H7 (cell line): Measurements from ENCODE around the gene TTC33. TPM values are rescaled to one million over a fixed set of nuclear protein-coding genes. Genes with fewer than 3 reads are reported as not detected.
"Not testable (repeated sequence)": the region's sequence is repeated elsewhere in the genome, so short reads cannot be mapped to it uniquely, and the experiment has no call there.

Source experiments
- DNase-seq: peaks from one replicate; pipeline ENCODE4 v3.0.0; 2012
- H3K27me3 ChIP-seq: 2 replicates; pipeline ENCODE4 v1.6.0; 2011; ENCODE audit warnings: mild to moderate bottlenecking, low read length; ENCODE audit not compliant: control insufficient read depth, insufficient read depth
- H3K36me3 ChIP-seq: replicated peaks from 2 replicates; pipeline ENCODE4 v1.5.1; 2011; ENCODE audit warnings: low read length; ENCODE audit not compliant: control insufficient read depth, insufficient read depth
- H3K4me3 ChIP-seq: 2 replicates; pipeline ENCODE4 v1.5.1; 2011; ENCODE audit warnings: low read depth, mild to moderate bottlenecking, control low read depth, low read length, moderate library complexity; ENCODE audit not compliant: insufficient read depth
- total RNA-seq: library from RNA; depleted of rRNA; stranded (reverse); fragments of >200 nt; shearing (Covaris generic); gene quantifications from 2 replicates; pipeline ENCODE4 v1.2.3, GENCODE V29; 2014; rRNA removed

Gene TTC33
- 7.8 and 8.1 TPM in 2 replicates for total RNA-seq

GRCh38 chr5:40755407-40756365 lies at the start of gene TTC33:
Gene TTC33, minus strand, starts transcription at chr5:40755961. Its CDS starts 8,943 bp downstream, at chr5:40747018.
- Histone ChIP-seq H3K36me3 (no peaks in the 10 kb centered on the region), H3K27me3 (no peaks in the 10 kb centered on the region), H3K4me3 (peak within 1 kb of the TSS; percentile 66)
- DNase-seq: peak; percentile 93

- DNase-seq: no peak
- H3K27me3 ChIP-seq: no peaks in the 10 kb centered on the region
- H3K4me3 ChIP-seq: no peak overlapping the region
- H3K36me3 ChIP-seq: no peaks in the 10 kb centered on the region
These were observed 46.2 kb upstream of the TTC33 start for GRCh38 chr5:40801771-40802562.

- H3K27me3 ChIP-seq: no peaks in the 10 kb centered on the region
- peak overlapping the region; percentile 18; the same call in 1 of the 2 replicates for H3K4me3 ChIP-seq
- no peak for DNase-seq
- no peaks in the 10 kb centered on the region for H3K36me3 ChIP-seq
These were observed 43.5 kb upstream of the TTC33 start for GRCh38 chr5:40799258-40799657.

GRCh38 chr5:40798801-40799210 lies 43.0 kb upstream of the TTC33 start:
- no peak for DNase-seq
- Histone ChIP-seq H3K36me3 (no peaks in the 10 kb centered on the region), H3K27me3 (no peaks in the 10 kb centered on the region), H3K4me3 (peak overlapping the region; percentile 80)

GRCh38 chr5:40798012-40798800 lies 42.4 kb upstream of the TTC33 start, which contains the start of gene PRKAA1:
Gene PRKAA1, minus strand, starts transcription at chr5:40798374. Its CDS starts 185 bp downstream, at chr5:40798189.
- no peaks in the 10 kb centered on the region for H3K36me3 ChIP-seq
- H3K27me3 ChIP-seq: no peaks in the 10 kb centered on the region
- DNase-seq: peak; percentile 97
- H3K4me3 ChIP-seq: peak within 1 kb of the TSS; percentile 99

- peak; percentile 91 for DNase-seq
- Histone ChIP-seq H3K27me3 (no peaks in the 10 kb centered on the region), H3K4me3 (peak overlapping the region; percentile 99), H3K36me3 (no peaks in the 10 kb centered on the region)
These were observed 41.7 kb upstream of the TTC33 start for GRCh38 chr5:40797273-40798011.

GRCh38 chr5:40796487-40796889 lies 40.7 kb upstream of the TTC33 start:
- H3K4me3 ChIP-seq: peak overlapping the region; percentile 99; the same call in 1 of the 2 replicates
- H3K27me3 ChIP-seq: no peaks in the 10 kb centered on the region
- DNase-seq: no peak
- H3K36me3 ChIP-seq: no peaks in the 10 kb centered on the region

GRCh38 chr5:40794877-40795276 lies 39.1 kb upstream of the TTC33 start:
- H3K4me3 ChIP-seq, H3K36me3 ChIP-seq, DNase-seq, H3K27me3 ChIP-seq: not testable (repeated sequence)

GRCh38 chr5:40794340-40794739 lies 38.6 kb upstream of the TTC33 start:
- not testable (repeated sequence) for H3K27me3 ChIP-seq, DNase-seq, H3K4me3 ChIP-seq, H3K36me3 ChIP-seq

GRCh38 chr5:40792691-40793090 lies 36.9 kb upstream of the TTC33 start:
- H3K36me3 ChIP-seq, DNase-seq, H3K27me3 ChIP-seq, H3K4me3 ChIP-seq: not testable (repeated sequence)

GRCh38 chr5:40791715-40792139 lies 36.0 kb upstream of the TTC33 start:
- Histone ChIP-seq H3K27me3 (no peaks in the 10 kb centered on the region), H3K36me3 (no peaks in the 10 kb centered on the region), H3K4me3 (no peak overlapping the region)
- no peak for DNase-seq

GRCh38 chr5:40790947-40791593 lies 35.3 kb upstream of the TTC33 start:
- no peaks in the 10 kb centered on the region for H3K36me3 ChIP-seq
- no peak for DNase-seq
- H3K4me3 ChIP-seq: no peak overlapping the region
- no peaks in the 10 kb centered on the region for H3K27me3 ChIP-seq

- H3K36me3 ChIP-seq, H3K27me3 ChIP-seq, DNase-seq, H3K4me3 ChIP-seq: not testable (repeated sequence)
These were observed 33.2 kb upstream of the TTC33 start for GRCh38 chr5:40788941-40789340.
